AG10803 (cell line): ENCODE data around the gene ADD1.

ENCODE experiments used
- DNase-seq: peaks from one replicate; pipeline ENCODE4 v3.0.0; 2010; ENCODE audit warnings: low read depth
- H3K4me3 ChIP-seq: 2 replicates; pipeline ENCODE4 v1.5.1; 2011; ENCODE audit warnings: mild to moderate bottlenecking, low read length, control low read depth
- TF ChIP-seq, protein P1 (sequence below): conservative IDR thresholded peaks from 2 replicates; pipeline ENCODE4 v1.5.1; 2011; ENCODE audit warnings: mild to moderate bottlenecking, low read length, control low read depth, inconsistent platforms

Gene ADD1

DNA sequence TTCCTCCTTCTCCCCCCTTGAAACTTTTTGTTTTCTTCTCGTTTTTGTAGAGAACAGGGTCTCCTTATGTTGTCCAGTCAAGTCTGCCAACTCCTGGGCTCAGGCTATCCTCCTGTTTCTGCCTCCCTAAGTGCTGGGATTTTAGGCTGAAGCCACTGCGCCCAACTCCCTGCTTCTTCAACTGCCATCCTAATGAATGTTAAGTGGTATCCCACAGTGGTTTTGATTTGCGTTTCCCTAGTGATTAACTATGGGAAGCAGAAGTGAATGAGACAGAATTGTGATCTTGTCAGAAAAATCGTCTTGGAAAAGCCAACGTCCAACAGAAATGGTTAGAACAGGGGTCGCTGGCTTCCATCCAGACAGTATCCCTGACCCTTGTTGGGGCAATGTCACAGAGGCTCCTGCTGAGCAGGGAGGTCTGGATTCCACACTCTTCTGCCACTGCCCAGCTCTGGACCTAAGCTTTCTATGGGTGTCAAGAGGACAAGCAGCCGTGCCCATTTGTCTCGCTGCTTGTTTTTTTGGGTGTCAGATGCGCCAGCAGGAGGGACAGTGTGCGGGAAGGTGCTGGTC lies 869 bp upstream of the ADD1 start:
- no peak for DNase-seq
- peak overlapping the region; percentile 73 for H3K4me3 ChIP-seq
- TF ChIP-seq, protein P1, sequence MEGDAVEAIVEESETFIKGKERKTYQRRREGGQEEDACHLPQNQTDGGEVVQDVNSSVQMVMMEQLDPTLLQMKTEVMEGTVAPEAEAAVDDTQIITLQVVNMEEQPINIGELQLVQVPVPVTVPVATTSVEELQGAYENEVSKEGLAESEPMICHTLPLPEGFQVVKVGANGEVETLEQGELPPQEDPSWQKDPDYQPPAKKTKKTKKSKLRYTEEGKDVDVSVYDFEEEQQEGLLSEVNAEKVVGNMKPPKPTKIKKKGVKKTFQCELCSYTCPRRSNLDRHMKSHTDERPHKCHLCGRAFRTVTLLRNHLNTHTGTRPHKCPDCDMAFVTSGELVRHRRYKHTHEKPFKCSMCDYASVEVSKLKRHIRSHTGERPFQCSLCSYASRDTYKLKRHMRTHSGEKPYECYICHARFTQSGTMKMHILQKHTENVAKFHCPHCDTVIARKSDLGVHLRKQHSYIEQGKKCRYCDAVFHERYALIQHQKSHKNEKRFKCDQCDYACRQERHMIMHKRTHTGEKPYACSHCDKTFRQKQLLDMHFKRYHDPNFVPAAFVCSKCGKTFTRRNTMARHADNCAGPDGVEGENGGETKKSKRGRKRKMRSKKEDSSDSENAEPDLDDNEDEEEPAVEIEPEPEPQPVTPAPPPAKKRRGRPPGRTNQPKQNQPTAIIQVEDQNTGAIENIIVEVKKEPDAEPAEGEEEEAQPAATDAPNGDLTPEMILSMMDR, result no peak

DNA sequence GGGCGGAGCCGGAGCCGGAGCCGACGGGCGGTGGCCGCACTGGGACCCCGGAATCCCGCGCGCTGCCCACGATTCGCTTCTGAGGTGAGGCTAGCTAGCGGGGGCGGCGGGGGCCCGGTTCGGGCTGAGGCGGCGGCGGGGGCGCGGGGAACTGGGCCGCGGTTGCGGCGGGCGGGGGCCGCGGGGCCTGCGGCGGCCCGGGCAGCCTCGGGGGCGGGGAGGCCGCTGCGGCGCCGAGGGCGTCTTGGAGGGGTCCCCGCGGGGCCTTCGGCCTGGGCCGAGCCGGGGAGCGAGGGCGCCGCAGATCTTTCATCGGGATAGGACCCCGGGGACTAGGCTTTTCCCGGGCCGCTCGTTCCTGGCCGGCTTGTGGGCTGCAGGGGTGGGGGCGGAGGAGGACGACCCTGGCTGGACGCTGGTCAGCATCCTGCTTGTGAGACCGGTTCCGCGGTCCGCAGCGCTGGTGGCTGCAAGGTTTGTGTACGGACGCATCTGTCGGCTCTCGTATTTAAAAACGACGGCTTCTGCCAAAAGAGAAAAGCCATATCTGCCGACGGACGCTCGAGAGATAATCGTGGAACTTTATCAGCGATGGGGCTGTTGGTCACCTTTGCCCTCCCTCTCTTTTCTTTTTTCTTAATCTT lies 419 bp downstream of the ADD1 start:
- peak; percentile 23 for DNase-seq
- TF ChIP-seq, protein P1, result no peak

DNA sequence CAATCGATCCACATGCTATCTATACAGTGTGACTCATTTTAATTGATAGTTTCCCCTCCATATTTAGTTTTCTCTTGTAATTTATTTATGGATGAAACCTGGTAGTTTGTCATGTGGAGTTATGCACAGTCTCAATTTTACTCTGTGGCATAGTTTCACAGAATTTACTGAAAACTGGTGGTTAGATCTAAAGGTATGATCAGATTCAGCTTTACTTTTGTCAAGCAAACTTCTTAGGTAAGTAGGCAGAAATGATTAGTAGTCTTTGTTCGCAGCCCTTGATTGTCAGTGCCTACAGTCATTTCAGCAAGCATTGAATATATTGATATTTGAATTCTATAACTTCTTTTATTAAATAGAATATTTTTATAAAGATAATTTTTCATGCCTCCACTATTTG lies 2.5 kb downstream of the ADD1 start:
- TF ChIP-seq, protein P1, result no peak
- DNase-seq, result no peak
- H3K4me3 ChIP-seq, result no peak overlapping the region

More for the DNA sequence above, 419 bp downstream of the ADD1 start:
- H3K4me3 ChIP-seq, result peak overlapping the region; percentile 83

DNA sequence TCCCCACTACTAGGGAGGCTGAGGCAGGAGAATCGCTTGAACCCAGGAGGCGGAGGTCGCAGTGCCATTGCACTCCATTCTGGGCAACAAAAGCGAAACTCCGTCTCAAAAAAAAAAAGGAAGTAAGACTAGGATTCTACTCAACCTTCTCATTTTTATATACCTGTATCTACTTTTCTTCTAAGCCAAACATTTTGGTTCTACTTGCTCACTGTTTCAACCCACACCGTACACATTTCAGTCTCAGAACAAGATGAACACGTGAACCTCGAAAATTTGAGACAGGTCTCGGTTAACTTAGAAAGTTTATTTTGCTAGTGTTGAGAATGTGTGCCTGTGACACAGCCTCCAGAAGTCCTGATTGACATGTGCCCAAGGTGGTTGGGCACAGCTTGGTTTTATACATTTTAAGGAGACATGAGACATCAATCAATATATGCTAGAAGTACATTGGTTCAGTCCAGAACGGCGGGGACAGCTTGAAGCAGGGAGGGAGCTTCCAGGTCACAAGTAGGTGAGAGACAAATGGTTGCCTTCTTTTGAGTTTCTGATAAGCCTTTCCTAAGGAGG lies 3.7 kb downstream of the ADD1 start:
- TF ChIP-seq, protein P1, result no peak
- no peak overlapping the region for H3K4me3 ChIP-seq
- no peak for DNase-seq

DNA sequence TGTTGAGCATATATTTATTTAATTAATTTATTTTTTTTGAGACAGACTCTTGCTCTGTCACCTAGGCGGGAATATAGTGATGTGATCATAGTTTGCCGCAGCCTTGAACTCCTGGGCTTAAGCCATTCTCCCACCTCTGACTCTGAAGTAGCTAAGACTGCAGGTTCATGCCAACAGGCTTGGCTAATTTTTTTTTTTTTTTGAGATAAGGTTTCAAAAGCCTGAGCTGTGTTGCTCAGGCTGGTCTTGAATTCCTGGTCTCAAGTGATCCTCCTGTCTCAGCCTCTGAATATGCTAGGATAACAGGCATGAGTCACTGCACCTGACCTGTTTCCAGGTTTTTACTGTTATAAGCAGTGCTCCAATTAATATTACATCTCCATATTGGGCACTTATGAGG lies 4.8 kb downstream of the ADD1 start:
- TF ChIP-seq, protein P1, result no peak
- DNase-seq, result no peak

DNA sequence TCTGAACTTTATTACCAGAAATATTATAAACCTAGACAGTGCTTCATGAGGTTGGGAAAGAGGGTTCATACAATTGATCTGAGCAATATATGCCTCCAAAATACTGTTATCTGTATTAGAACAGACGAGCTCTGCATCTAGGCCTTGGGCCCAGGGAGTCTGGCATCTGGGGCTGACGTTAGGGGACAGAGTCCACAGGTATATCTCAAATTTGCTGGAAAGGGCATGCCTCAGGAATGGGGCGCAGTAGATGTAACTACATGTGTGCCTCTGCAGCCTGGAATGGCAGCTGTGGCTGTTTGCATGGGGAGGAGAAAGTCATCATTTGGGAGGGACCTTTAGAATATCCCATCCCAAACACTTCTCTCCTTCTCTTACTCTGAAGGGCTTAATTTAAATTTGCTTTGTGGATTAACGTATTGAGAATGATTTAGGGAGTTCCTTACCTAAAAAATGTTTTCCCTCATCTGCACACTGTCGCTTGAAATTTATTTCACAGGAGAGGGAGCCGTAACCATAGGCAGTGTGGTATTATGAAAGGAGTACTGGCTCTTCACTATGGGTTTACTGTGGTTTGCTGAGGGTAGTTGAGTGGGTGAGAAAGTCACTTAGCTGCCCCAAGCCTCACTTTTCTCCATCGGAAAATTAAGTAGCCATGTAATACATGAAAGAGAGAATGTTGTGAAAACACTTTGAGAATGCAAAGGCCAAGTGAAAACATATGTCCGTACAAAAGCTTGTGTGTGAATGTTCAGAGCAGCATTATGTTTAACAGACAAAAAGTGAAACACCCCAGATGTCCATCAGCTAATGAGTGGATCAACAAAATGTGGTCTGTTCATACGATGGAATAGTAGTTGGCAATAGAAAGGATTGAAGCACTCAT lies 5.9 kb downstream of the ADD1 start:
- peak; percentile 82 for DNase-seq
- TF ChIP-seq, protein P1, result no peak; the same call in 1 of the 2 replicates
- no peak overlapping the region for H3K4me3 ChIP-seq

More for the DNA sequence above, 4.8 kb downstream of the ADD1 start:
- no peak overlapping the region for H3K4me3 ChIP-seq
